ENCODE data around the gene TMEM214.

TMEM214 gene

DNA sequence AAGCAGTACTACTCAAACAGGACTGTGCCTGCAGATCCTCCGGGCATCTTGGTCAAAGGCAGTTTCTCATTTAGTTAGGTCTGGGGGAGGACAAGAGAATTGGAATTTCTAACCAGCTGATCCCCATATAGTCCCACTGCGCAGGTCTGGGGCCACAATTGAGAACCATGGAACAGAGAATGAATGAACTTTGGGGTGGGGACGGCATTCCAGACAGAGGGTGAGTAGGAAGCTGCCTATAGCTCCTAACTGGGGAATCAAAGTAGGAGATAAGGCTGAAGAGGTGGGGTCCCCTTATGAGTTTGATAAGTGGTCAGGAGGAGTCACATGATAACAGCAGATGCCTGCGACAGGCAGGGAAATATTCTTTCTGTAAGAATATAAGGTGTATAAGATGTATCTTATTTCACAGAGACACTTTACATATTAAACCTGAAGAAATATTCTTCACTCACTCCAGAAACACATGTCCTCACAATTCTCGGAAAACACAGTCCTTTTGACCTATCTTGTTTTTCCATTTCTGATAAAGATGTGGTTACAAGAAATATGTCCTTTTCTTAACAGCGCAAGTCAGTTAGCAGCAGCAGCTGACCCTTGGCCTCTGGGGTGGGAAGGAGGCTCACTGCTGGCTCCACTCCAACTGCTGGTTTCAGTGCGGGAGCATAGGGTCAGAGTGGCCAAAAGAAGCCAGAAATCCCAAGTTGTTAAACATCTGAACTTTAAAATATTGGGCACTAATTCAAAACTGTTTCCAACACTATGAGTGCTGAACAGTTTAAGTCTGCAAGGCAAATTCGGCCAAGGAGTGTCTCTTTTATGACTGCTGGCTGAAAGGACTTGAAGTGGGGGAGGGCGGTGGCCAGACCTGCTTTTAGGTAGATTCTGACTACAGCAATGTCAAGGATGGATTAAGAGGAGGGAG lies 12.6 kb upstream of the TMEM214 start:
- peak overlapping the region; percentile 54 for H3K27ac ChIP-seq
- H3K9ac ChIP-seq, result no peak overlapping the region
- H3K36me3 ChIP-seq (ENCODE audit: control insufficient read depth, insufficient read depth, low read length), result no peaks in the 10 kb centered on the region
- H3K4me1 ChIP-seq, result peaks cover 9% of the 10 kb centered on the region
- H2AFZ ChIP-seq, result no peak overlapping the region
- TF ChIP-seq CTCF (IDR thresholded peaks at IDR 0.05), result no peak
- peaks cover 40% of the 10 kb centered on the region for H3K79me2 ChIP-seq
- H3K27me3 ChIP-seq (ENCODE audit: control insufficient read depth, insufficient read depth, low read length), result no peaks in the 10 kb centered on the region
- H3K9me3 ChIP-seq (ENCODE audit: control insufficient read depth, low read length), result no peaks in the 10 kb centered on the region
- no peak overlapping the region for H3K4me2 ChIP-seq (ENCODE audit: low read length)
- no peak overlapping the region for H3K4me3 ChIP-seq (ENCODE audit: low read depth, low read length)

DNA sequence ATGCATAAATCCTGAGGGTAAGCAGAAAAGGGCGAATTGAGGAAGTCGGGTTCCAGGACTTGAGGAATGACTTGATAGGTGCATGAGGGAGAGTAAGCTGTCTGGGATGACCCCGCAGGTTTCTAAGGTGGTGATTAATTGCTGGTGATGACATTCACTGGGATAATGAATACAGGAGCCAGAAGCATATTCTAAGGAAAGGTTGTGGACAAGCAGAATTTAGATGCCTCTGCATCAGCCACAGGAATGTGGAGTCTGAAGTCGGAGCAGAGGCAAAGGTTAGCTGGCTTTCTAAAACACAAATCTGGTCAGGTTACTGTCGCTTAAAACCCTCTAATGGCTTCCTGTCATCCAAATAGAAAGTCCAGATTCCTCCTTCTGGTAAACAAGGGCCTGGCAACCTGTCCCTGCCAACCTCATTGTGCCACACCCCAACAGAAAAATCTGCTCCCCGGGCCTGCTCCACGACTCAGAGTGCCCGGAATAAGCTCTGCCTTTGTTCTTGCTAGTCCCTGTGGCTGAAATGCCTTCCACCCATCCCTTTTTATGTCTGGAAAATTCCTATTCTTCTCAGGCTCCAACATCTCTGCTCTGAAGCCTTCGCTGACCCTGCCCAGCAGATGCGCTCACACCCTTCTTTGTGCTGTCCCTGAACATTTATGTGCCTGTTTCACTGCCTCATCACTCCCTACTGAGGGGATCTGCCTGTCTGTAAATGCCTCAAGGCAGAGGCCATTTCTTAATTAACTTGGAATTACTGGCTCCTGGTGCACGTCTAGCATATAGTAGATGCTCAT lies 11.3 kb upstream of the TMEM214 start:
- H3K4me3 ChIP-seq (ENCODE audit: low read depth, low read length), result no peak overlapping the region
- H3K36me3 ChIP-seq (ENCODE audit: control insufficient read depth, insufficient read depth, low read length), result no peaks in the 10 kb centered on the region
- no peaks in the 10 kb centered on the region for H3K4me1 ChIP-seq
- no peaks in the 10 kb centered on the region for H3K9me3 ChIP-seq (ENCODE audit: control insufficient read depth, low read length)
- no peak for TF ChIP-seq CTCF (IDR thresholded peaks at IDR 0.05)
- H2AFZ ChIP-seq, result no peak overlapping the region
- peaks cover 40% of the 10 kb centered on the region for H3K79me2 ChIP-seq
- no peak overlapping the region for H3K9ac ChIP-seq
- no peaks in the 10 kb centered on the region for H3K27me3 ChIP-seq (ENCODE audit: control insufficient read depth, insufficient read depth, low read length)
- no peak overlapping the region for H3K27ac ChIP-seq
- H3K4me2 ChIP-seq (ENCODE audit: low read length), result no peak overlapping the region

DNA sequence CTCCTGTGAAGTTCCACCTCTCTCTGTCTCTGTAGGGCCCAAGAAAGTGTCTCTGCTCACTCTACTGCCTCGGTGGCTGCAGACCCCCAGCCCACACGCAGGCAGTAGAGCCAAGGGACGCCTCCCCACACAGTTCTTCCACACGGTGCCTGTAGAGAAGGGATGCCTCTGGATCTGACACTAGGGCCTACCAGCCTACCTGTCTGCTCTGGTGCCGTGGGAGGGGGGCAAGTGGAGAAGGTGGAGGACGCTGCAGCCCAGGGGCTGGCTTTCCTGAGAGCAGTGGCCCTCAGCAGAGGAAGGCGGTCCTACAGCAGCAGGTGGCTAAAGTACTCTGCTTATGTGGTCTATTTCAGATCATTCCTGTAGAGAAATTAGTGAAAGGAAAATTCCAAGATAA lies 9.0 kb upstream of the TMEM214 start:
- Histone ChIP-seq H3K4me2 (ENCODE audit: low read length) (no peak overlapping the region), H3K4me3 (ENCODE audit: low read depth, low read length) (no peak overlapping the region), H3K27ac (no peak overlapping the region), H3K9ac (no peak overlapping the region), H3K79me2 (peaks cover 30% of the 10 kb centered on the region), H3K4me1 (no peaks in the 10 kb centered on the region), H3K9me3 (ENCODE audit: control insufficient read depth, low read length) (no peaks in the 10 kb centered on the region), H3K27me3 (ENCODE audit: control insufficient read depth, insufficient read depth, low read length) (no peaks in the 10 kb centered on the region), H3K36me3 (ENCODE audit: control insufficient read depth, insufficient read depth, low read length) (no peaks in the 10 kb centered on the region), H2AFZ (no peak overlapping the region)
- no peak for TF ChIP-seq CTCF (IDR thresholded peaks at IDR 0.05)

DNA sequence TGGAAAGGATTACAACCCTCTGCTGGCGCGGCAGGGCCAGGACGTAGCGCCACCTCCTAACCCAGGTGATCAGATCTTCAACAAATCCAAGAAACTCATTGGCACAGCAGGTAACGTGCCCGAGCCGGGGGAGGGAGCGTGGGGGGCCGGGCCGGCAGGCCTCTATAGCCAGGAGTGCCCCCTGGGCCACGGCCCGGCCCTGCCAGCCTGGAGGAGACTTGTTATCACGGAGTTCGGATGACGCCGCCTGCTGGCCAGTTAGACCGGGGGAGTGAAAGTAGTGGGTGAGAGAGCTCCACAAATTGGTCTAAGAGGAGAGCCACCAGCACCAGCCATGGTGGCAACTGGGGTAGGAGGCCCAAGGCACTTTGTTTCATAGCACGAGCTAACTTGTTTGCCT lies 8.6 kb upstream of the TMEM214 start:
- Histone ChIP-seq H3K4me2 (ENCODE audit: low read length) (no peak overlapping the region), H3K36me3 (ENCODE audit: control insufficient read depth, insufficient read depth, low read length) (no peaks in the 10 kb centered on the region), H3K9ac (no peak overlapping the region), H3K9me3 (ENCODE audit: control insufficient read depth, low read length) (no peaks in the 10 kb centered on the region), H3K4me1 (no peaks in the 10 kb centered on the region), H3K27ac (no peak overlapping the region), H3K79me2 (peaks cover 28% of the 10 kb centered on the region), H2AFZ (no peak overlapping the region), H3K4me3 (ENCODE audit: low read depth, low read length) (no peak overlapping the region), H3K27me3 (ENCODE audit: control insufficient read depth, insufficient read depth, low read length) (no peaks in the 10 kb centered on the region)
- TF ChIP-seq CTCF (IDR thresholded peaks at IDR 0.05), result no peak

Measured in parathyroid adenoma (tissue), 2 donors.